H1 (cell line): Measurements from ENCODE around the gene ACTA2. TPM values are rescaled to one million over a fixed set of nuclear protein-coding genes. Genes with fewer than 3 reads are reported as not detected.

Experiments used
- CTCF ChIP-seq, 3 experiments: IDR thresholded peaks; 1 replicate in 2 of 3; 2 replicates in 1 of 3; pipeline versions ENCODE4 v1.5.1 to v1.6.1; 2011; ENCODE audit warnings: low read length in 3 of 3, mild to moderate bottlenecking in 3 of 3, inconsistent platforms in 2 of 3, low read depth in 1 of 3, moderate library complexity in 1 of 3; ENCODE audit not compliant: insufficient read depth in 1 of 3; ENCODE audit errors: control extremely low read depth in 1 of 3
- HDAC2 ChIP-seq, 2 experiments: fragments of 300-600 bp in 1 of 2; sonication (generic) in 1 of 2; IDR thresholded peaks; 2 replicates each; pipeline ENCODE4 v1.6.1; 2011 to 2012; ENCODE audit warnings: low read depth in 2 of 2, low read length in 2 of 2, mild to moderate bottlenecking in 2 of 2, moderate library complexity in 2 of 2, borderline replicate concordance in 1 of 2, inconsistent platforms in 1 of 2
- MAX ChIP-seq: IDR thresholded peaks from 2 replicates; pipeline ENCODE4 v1.6.1; 2012; ENCODE audit warnings: inconsistent platforms
- NANOG ChIP-seq: IDR thresholded peaks from 2 replicates; pipeline ENCODE4 v1.6.1; 2011; ENCODE audit warnings: low read length, low read depth, mild to moderate bottlenecking, inconsistent platforms; ENCODE audit not compliant: insufficient read depth, poor library complexity, severe bottlenecking
- POU5F1 ChIP-seq: IDR thresholded peaks from 2 replicates; pipeline ENCODE4 v1.6.1; 2011; ENCODE audit warnings: low read depth, mild to moderate bottlenecking, low read length, moderate library complexity
- polyA plus RNA-seq, 7 experiments: library from polyadenylated mRNA; depleted of rRNA in 3 of 7; stranded (reverse) in 5 of 7; unstranded in 2 of 7; fragments of >200 nt in 5 of 7; fragments of 200-250 nt in 2 of 7; gene quantifications; 1 replicate in 5 of 7; 2 replicates in 1 of 7; 4 replicates in 1 of 7; pipeline versions ENCODE4 v1.2.1 to v1.2.3, GENCODE V29; 2011 to 2013; ENCODE audit warnings: missing spikeins in 2 of 7, mixed read lengths in 2 of 7
- total RNA-seq: library from RNA; stranded (reverse); fragmentation: NEBNext Ultra II Directional; extraction: Animal tissue kit (Norgen Biotek cat#: 25700); gene quantifications from 2 replicates; pipeline ENCODE4 v1.2.1, GENCODE V29; 2021

ACTA2 gene
- total and polyA plus RNA-seq, 2 of the 8 experiments (the other 6 are each of a cell fraction or from before 2014, with no cell fraction given): 3.5 to 8.9 TPM

GRCh38 chr10:88933564-88933963, 19.0 kb downstream of the ACTA2 start (continued):
- TF ChIP-seq NANOG (no peak), MAX (no peak), CTCF (IDR thresholded peaks at IDR 0.05; ENCODE audit: control extremely low read depth in 1 of 3, insufficient read depth in 1 of 3, low read depth in 1 of 3, low read length in 3 of 3) (no peak), HDAC2 (IDR thresholded peaks at IDR 0.05; ENCODE audit: borderline replicate concordance in 1 of 2, low read depth in 2 of 2, low read length in 2 of 2) (no peak), POU5F1 (no peak)
